HG03558 (cell line): ENCODE measurements around the gene CAPN15.

ENCODE experiments used
- ATAC-seq: cut with Tn5 transposase; IDR thresholded peaks from one replicate; pipeline ENCODE4 v1.9.1; 2021; ENCODE audit warnings: moderate number of reproducible peaks; ENCODE audit not compliant: unreplicated experiment; ENCODE audit errors: extremely low read depth

The CAPN15 gene

GRCh38 chr16:524274-525040, 3.1 kb upstream of the CAPN15 start:
- no peak for ATAC-seq

GRCh38 chr16:525123-525519, 2.4 kb upstream of the CAPN15 start:
- no peak for ATAC-seq

GRCh38 chr16:525520-526180, 1.9 kb upstream of the CAPN15 start:
- no peak for ATAC-seq

GRCh38 chr16:526181-527014, 1.1 kb upstream of the CAPN15 start:
- ATAC-seq = no peak

- peak; percentile 4 for ATAC-seq
Observed at GRCh38 chr16:528111-529011, 849 bp downstream of the CAPN15 start.

- ATAC-seq = no peak
Observed at GRCh38 chr16:529012-529575, 1.6 kb downstream of the CAPN15 start.

- ATAC-seq = no peak
Observed at GRCh38 chr16:530111-530817, 2.8 kb downstream of the CAPN15 start.

- no peak for ATAC-seq
Observed at GRCh38 chr16:531494-532125, 4.1 kb downstream of the CAPN15 start.

- no peak for ATAC-seq
Observed at GRCh38 chr16:533391-534123, 6.0 kb downstream of the CAPN15 start.

GRCh38 chr16:534135-534534, 6.6 kb downstream of the CAPN15 start:
- ATAC-seq = no peak

- no peak for ATAC-seq
Observed at GRCh38 chr16:534856-535445, 7.4 kb downstream of the CAPN15 start.

- no peak for ATAC-seq
Observed at GRCh38 chr16:535446-536405, 8.2 kb downstream of the CAPN15 start.

GRCh38 chr16:536746-537145, 9.2 kb downstream of the CAPN15 start:
- no peak for ATAC-seq

- no peak for ATAC-seq
Observed at GRCh38 chr16:537415-538335, 10.2 kb downstream of the CAPN15 start.

GRCh38 chr16:539901-540530, 12.5 kb downstream of the CAPN15 start:
- no peak for ATAC-seq
